SK-N-MC (cell line): ENCODE measurements around the gene CFAP68.

Experiments
- EZH2 ChIP-seq: fragments of 200-600 bp; sonication (generic); IDR thresholded peaks from one replicate; pipeline ENCODE4 v1.6.1; 2017; ENCODE audit warnings: antibody characterized with exemption
- FOXP2 ChIP-seq: optimal IDR thresholded peaks from 2 replicates; pipeline ENCODE3; 2011; ENCODE audit warnings: mild to moderate bottlenecking, moderate library complexity; ENCODE audit not compliant: insufficient read depth; ENCODE audit errors: extremely low read length, control extremely low read depth
- POLR2AphosphoS5 ChIP-seq: IDR thresholded peaks from 2 replicates; pipeline ENCODE4 v1.6.1; 2012; ENCODE audit warnings: mild to moderate bottlenecking, low read depth, low read length, borderline replicate concordance

- TF ChIP-seq EZH2, result no peak
- no peak for TF ChIP-seq POLR2AphosphoS5
- no peak for TF ChIP-seq FOXP2
These were observed 39.2 kb upstream of the CFAP68 start for GRCh38 chr11:111840143-111840542.
